Lower leg skin (tissue), 3 donors: ENCODE results near the gene CDK18.

Experiments
- CTCF ChIP-seq, 3 donors: fragments of 450-650 bp; IDR thresholded peaks; one replicate each; pipeline ENCODE4 v1.5.1; 2016; ENCODE audit warnings: antibody characterized with exemption in 3 of 3, mild to moderate bottlenecking in 3 of 3, moderate library complexity in 2 of 3
- POLR2A ChIP-seq, 2 donors: fragments of 450-650 bp; IDR thresholded peaks; one replicate each; pipeline ENCODE4 v1.6.1; 2016 to 2017; ENCODE audit warnings: antibody characterized with exemption in 2 of 2, mild to moderate bottlenecking in 1 of 2, moderate library complexity in 1 of 2

DNA sequence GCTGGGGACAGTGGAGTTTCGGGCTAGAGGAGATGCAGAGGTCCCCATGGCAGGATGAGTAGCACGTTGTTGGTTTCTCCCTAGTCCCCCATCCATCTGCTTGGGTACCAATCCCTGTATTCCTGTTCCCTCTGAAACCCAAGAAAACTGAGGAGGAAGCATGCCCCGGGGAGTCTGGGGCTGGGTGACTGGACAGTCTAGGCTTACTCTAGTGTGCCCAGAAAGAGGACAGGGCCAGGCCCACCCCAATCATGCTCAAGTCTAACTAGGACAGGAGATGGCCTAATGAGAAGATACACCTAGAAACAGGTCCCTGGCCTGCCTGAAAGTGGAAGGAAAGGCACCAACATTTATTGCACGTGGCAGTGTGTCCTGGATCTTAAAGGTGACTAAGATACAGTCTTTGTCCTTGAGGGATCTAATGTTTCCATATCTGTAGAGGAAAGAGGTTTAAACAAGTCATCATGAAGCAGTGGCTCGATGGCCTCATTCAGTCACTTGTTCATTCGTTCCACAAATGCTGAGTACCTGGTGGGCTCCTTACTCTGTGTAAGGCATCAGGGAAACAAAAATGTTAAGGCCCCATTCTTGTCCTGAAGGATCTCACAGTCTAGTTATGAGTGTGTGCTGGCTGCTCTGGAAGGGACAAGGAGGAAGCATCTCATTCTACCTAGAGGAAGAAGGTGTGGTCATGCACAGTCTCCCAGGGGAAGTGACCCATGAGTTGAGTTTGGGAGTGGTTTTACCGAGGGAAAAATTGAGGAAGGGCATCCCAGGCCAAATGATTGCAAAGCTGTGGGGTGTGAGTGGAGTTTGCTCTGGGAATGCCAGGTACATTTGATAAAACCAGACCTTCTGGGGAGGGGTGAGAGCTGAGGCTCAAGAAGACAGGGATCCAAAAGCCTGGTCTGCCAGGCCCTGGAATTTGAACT, 10.0 kb downstream of the CDK18 start:
- TF ChIP-seq CTCF (IDR thresholded peaks at IDR 0.05), result no peak
- TF ChIP-seq POLR2A (IDR thresholded peaks at IDR 0.05), result no peak
